KOPT-K1 (cell line): ENCODE measurements around the gene ULK4.
"Not testable (repeated sequence)": the region's sequence is repeated elsewhere in the genome, so short reads cannot be mapped to it uniquely, and the experiment has no call there.

ENCODE experiments used
- H3K27ac ChIP-seq: fragments of 200-600 bp; sonication (generic); 2 replicates; pipeline ENCODE4 v1.5.1; 2016; ENCODE audit warnings: antibody characterized with exemption, mild to moderate bottlenecking, low read depth, low read length; ENCODE audit not compliant: poor library complexity, severe bottlenecking
- H3K36me3 ChIP-seq: fragments of 200-600 bp; sonication (generic); 2 replicates; pipeline ENCODE4 v1.5.1; 2017; ENCODE audit warnings: antibody characterized with exemption, mild to moderate bottlenecking, low read length, moderate library complexity; ENCODE audit not compliant: insufficient read depth
- H3K9me3 ChIP-seq: fragments of 200-600 bp; sonication (generic); 2 replicates; pipeline ENCODE4 v1.5.1; 2017; ENCODE audit warnings: antibody characterized with exemption, low read length, mild to moderate bottlenecking; ENCODE audit not compliant: insufficient read depth, poor library complexity, severe bottlenecking

ULK4 gene

GRCh38 chr3:41290736-41291135 is 671.2 kb downstream of the ULK4 start:
- no peak overlapping the region for H3K27ac ChIP-seq
- H3K9me3 ChIP-seq: no peaks in the 10 kb centered on the region
- no peaks in the 10 kb centered on the region for H3K36me3 ChIP-seq

- no peak overlapping the region for H3K27ac ChIP-seq
- no peaks in the 10 kb centered on the region for H3K36me3 ChIP-seq
- no peaks in the 10 kb centered on the region for H3K9me3 ChIP-seq
These were observed 671.6 kb downstream of the ULK4 start for GRCh38 chr3:41290306-41290705.

- H3K9me3 ChIP-seq: no peaks in the 10 kb centered on the region
- no peak overlapping the region for H3K27ac ChIP-seq
- no peaks in the 10 kb centered on the region for H3K36me3 ChIP-seq
These were observed 673.1 kb downstream of the ULK4 start for GRCh38 chr3:41288785-41289184.

- Histone ChIP-seq H3K27ac (no peak overlapping the region), H3K9me3 (no peaks in the 10 kb centered on the region), H3K36me3 (no peaks in the 10 kb centered on the region)
These were observed 675.6 kb downstream of the ULK4 start for GRCh38 chr3:41286305-41286704.

GRCh38 chr3:41284934-41285333 is 677.0 kb downstream of the ULK4 start:
- not testable (repeated sequence) for H3K9me3 ChIP-seq, H3K36me3 ChIP-seq, H3K27ac ChIP-seq

- Histone ChIP-seq H3K27ac (no peak overlapping the region), H3K9me3 (peaks cover 5% of the 10 kb centered on the region), H3K36me3 (no peaks in the 10 kb centered on the region)
These were observed 684.0 kb downstream of the ULK4 start for GRCh38 chr3:41277790-41278465.

- H3K9me3 ChIP-seq: peaks cover 5% of the 10 kb centered on the region
- no peak overlapping the region for H3K27ac ChIP-seq
- no peaks in the 10 kb centered on the region for H3K36me3 ChIP-seq
These were observed 685.7 kb downstream of the ULK4 start for GRCh38 chr3:41276191-41276590.

- no peak overlapping the region for H3K27ac ChIP-seq
- H3K9me3 ChIP-seq: peaks cover 5% of the 10 kb centered on the region
- H3K36me3 ChIP-seq: no peaks in the 10 kb centered on the region
These were observed 686.8 kb downstream of the ULK4 start for GRCh38 chr3:41274944-41275668.

GRCh38 chr3:41272667-41273066 is 689.2 kb downstream of the ULK4 start:
- H3K9me3 ChIP-seq: peaks cover 5% of the 10 kb centered on the region
- no peaks in the 10 kb centered on the region for H3K36me3 ChIP-seq
- no peak overlapping the region for H3K27ac ChIP-seq

- Histone ChIP-seq H3K9me3 (peaks cover under 1% of the 10 kb centered on the region), H3K36me3 (no peaks in the 10 kb centered on the region), H3K27ac (no peak overlapping the region)
These were observed 693.8 kb downstream of the ULK4 start for GRCh38 chr3:41267975-41268640.

GRCh38 chr3:41265823-41266273 is 696.1 kb downstream of the ULK4 start:
- no peaks in the 10 kb centered on the region for H3K9me3 ChIP-seq
- H3K36me3 ChIP-seq: no peaks in the 10 kb centered on the region
- H3K27ac ChIP-seq: no peak overlapping the region

- no peak overlapping the region for H3K27ac ChIP-seq
- H3K36me3 ChIP-seq: no peaks in the 10 kb centered on the region
- no peaks in the 10 kb centered on the region for H3K9me3 ChIP-seq
These were observed 696.8 kb downstream of the ULK4 start for GRCh38 chr3:41265011-41265545.

GRCh38 chr3:41260063-41260450 is 701.8 kb downstream of the ULK4 start:
- Histone ChIP-seq H3K27ac (no peak overlapping the region), H3K36me3 (no peaks in the 10 kb centered on the region), H3K9me3 (no peaks in the 10 kb centered on the region)

- Histone ChIP-seq H3K36me3 (no peaks in the 10 kb centered on the region), H3K27ac (no peak overlapping the region), H3K9me3 (no peaks in the 10 kb centered on the region)
These were observed 702.3 kb downstream of the ULK4 start for GRCh38 chr3:41259449-41260062.

GRCh38 chr3:41258239-41258800 is 703.6 kb downstream of the ULK4 start:
- Histone ChIP-seq H3K27ac (no peak overlapping the region), H3K9me3 (no peaks in the 10 kb centered on the region), H3K36me3 (no peaks in the 10 kb centered on the region)
